HG03135 (cell line): ENCODE measurements around the gene SLC8B1.

Experiments used
- ATAC-seq: cut with Tn5 transposase; IDR thresholded peaks from one replicate; pipeline ENCODE4 v1.9.1; 2021; ENCODE audit warnings: mild to moderate bottlenecking, moderate library complexity; ENCODE audit not compliant: unreplicated experiment

The SLC8B1 gene

DNA sequence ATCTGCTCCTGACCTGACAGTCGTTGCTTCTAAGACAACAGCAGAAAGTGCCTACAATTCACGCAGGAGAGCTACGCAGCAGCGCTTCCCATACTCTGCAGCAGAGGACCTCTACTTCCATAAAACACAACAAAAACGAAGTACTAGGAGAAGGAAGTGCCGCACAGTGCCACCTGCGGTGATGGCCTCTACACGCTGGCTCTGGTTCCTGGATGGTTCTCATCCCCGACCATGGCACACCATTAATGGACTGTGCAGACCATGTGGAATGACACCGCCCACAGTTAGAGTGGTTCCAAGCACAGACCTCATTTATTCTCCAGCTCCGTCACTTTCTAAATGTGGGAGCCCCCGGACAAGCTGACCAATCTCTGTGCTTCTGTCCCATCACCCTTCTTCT lies 85.4 kb downstream of the SLC8B1 start:
- ATAC-seq, result no peak

DNA sequence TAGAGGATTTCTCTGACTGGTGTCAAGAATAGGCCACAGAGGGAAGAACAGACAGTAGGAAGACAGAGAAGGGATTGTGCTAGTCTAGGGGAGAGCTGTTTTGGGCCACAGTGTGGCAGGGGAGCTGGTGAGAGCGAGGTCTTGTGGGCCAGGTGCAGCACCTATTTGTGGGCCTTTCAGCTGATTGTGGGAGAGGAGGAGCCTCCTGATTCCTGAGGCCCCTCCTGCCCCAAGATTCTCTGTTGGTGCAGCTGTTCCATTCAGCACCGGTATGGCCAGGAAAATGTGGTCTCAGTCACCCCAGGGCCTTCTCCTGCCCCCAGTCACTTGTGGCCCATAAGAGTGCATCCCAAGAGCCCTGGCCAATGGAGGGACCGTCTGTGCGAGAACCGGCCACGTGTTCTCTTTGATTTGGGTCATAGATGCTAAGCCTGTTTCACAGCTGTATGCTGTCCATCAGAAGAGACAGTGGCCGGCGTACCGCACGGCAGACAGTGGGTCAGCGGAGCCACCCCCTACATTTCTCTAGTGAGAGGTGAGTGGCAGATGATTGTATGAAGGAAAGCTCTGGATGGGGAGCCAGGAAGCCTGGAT lies 86.0 kb downstream of the SLC8B1 start:
- ATAC-seq, result no peak
